Thyroid gland (tissue), 4 donors: ENCODE measurements around the gene ACIN1. TPM values are rescaled to one million over a fixed set of nuclear protein-coding genes. Genes with fewer than 3 reads are reported as not detected.
A peak's percentile ranks its signal among the peaks of the same experiment; 100 is the strongest.

Experiments used
- DNase-seq, 2 donors: peaks; one replicate each; pipeline ENCODE4 v3.0.0-alpha.2; 2019
- H3K27ac ChIP-seq, 3 donors: fragments of 200-600 bp; sonication (generic); 1 replicate in 2 of 3; 2 replicates in 1 of 3; pipeline ENCODE4 v1.5.1; 2016 to 2019; ENCODE audit warnings: mild to moderate bottlenecking in 1 of 3, moderate library complexity in 1 of 3
- H3K27me3 ChIP-seq: fragments of 200-600 bp; sonication (generic); one replicate; pipeline ENCODE4 v1.5.1; 2019
- H3K36me3 ChIP-seq, 2 donors: fragments of 200-600 bp; sonication (generic); one replicate each; pipeline ENCODE4 v1.5.1; 2016 to 2019
- H3K4me1 ChIP-seq, 2 donors: fragments of 200-600 bp; sonication (generic); one replicate each; pipeline ENCODE4 v1.5.1; 2017 to 2019
- H3K4me3 ChIP-seq, 3 donors: fragments of 200-600 bp; sonication (generic); replicated peaks in 1 of 3; 1 replicate in 2 of 3; 2 replicates in 1 of 3; pipeline ENCODE4 v1.5.1; 2016; ENCODE audit warnings: mild to moderate bottlenecking in 1 of 3
- H3K9me3 ChIP-seq: fragments of 200-600 bp; sonication (generic); one replicate; pipeline ENCODE4 v1.5.1; 2017
- POLR2A ChIP-seq, 2 donors: fragments of 450-650 bp; IDR thresholded peaks; one replicate each; pipeline ENCODE4 v1.6.1; 2017; ENCODE audit warnings: antibody characterized with exemption in 2 of 2, mild to moderate bottlenecking in 2 of 2, moderate library complexity in 1 of 2
- WGBS, 2 donors: methylation state at CpG; one replicate each; pipeline ENCODE4 v1.1.5; 2017; 5-methylcytosine and 5-hydroxymethylcytosine counted together
- intact Hi-C: fragments of 100-400 bp; cut with DNase I; formaldehyde crosslinking; loops from one replicate; pipeline ENCODE4 v1.15.1; 2023
- total RNA-seq, 4 donors: library from RNA; depleted of rRNA; stranded (reverse); fragments of >200 nt; gene quantifications; one replicate each; pipeline ENCODE4 v1.2.3, GENCODE V29; 2016
- TF ChIP-seq, protein P1 (sequence below), 6 experiments: fragments of 200-600 bp in 3 of 6; fragments of 450-650 bp in 3 of 6; sonication (generic) in 3 of 6; IDR thresholded peaks; one replicate each; pipeline ENCODE4 v1.5.1; 2016 to 2019; ENCODE audit warnings: antibody characterized with exemption in 6 of 6, mild to moderate bottlenecking in 2 of 6, inconsistent platforms in 1 of 6, moderate library complexity in 1 of 6

The ACIN1 gene
- total RNA-seq, 4 donors from 2014 or later, result 143 to 195 (median 152) TPM

DNA sequence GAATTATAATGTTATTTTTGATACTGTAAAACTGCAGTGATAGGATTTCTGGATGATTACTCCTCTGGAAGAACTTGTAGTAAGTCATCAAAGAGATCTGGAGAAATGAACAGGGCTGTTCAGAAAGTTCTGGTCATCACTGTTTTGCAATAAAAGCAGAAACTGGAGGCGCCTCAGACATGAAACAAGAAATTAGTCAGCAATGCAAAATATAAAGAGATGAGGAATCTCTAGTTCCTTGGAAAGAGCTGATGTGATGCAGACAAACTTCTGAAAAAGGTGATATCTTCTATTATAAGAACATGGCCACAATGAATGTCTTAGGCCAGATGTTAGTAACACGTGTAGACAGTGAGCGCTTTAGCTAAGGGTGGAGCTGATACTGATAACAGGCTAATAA is 9.5 kb downstream of the ACIN1 start:
- TF ChIP-seq, protein P1, sequence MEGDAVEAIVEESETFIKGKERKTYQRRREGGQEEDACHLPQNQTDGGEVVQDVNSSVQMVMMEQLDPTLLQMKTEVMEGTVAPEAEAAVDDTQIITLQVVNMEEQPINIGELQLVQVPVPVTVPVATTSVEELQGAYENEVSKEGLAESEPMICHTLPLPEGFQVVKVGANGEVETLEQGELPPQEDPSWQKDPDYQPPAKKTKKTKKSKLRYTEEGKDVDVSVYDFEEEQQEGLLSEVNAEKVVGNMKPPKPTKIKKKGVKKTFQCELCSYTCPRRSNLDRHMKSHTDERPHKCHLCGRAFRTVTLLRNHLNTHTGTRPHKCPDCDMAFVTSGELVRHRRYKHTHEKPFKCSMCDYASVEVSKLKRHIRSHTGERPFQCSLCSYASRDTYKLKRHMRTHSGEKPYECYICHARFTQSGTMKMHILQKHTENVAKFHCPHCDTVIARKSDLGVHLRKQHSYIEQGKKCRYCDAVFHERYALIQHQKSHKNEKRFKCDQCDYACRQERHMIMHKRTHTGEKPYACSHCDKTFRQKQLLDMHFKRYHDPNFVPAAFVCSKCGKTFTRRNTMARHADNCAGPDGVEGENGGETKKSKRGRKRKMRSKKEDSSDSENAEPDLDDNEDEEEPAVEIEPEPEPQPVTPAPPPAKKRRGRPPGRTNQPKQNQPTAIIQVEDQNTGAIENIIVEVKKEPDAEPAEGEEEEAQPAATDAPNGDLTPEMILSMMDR (IDR thresholded peaks at IDR 0.05), result no peak
- no peak for TF ChIP-seq POLR2A (IDR thresholded peaks at IDR 0.05)
- Histone ChIP-seq H3K27me3 (no peaks in the 10 kb centered on the region), H3K4me1 (peaks cover 2 to 8% of the 10 kb centered on the region in 2 donors), H3K36me3 (peaks cover 49 to 71% of the 10 kb centered on the region in 2 donors), H3K27ac (no peak overlapping the region), H3K9me3 (no peaks in the 10 kb centered on the region), H3K4me3 (no peak overlapping the region)
- DNase-seq, result no peak
- 90 to 93% methylated on average over 3 of the region's 3 CpGs for WGBS, 2 donors
- intact Hi-C loops, result no loop called here

- 75 to 80% methylated on average over 1 of the region's 1 CpG for WGBS, 2 donors
- DNase-seq, result no peak
- H3K9me3 ChIP-seq, result no peaks in the 10 kb centered on the region
- H3K36me3 ChIP-seq, result peaks cover 69 to 83% of the 10 kb centered on the region in 2 donors
- no peak overlapping the region for H3K27ac ChIP-seq
- intact Hi-C loops, result no loop called here
- H3K4me1 ChIP-seq, result peaks cover 0 to 3% of the 10 kb centered on the region in 2 donors
- no peaks in the 10 kb centered on the region for H3K27me3 ChIP-seq
- TF ChIP-seq, protein P1 (IDR thresholded peaks at IDR 0.05), result no peak
- TF ChIP-seq POLR2A (IDR thresholded peaks at IDR 0.05), result no peak
- no peak overlapping the region for H3K4me3 ChIP-seq
Measured at GRCh38 chr14:23080474-23080873, 14.5 kb downstream of the ACIN1 start.

DNA sequence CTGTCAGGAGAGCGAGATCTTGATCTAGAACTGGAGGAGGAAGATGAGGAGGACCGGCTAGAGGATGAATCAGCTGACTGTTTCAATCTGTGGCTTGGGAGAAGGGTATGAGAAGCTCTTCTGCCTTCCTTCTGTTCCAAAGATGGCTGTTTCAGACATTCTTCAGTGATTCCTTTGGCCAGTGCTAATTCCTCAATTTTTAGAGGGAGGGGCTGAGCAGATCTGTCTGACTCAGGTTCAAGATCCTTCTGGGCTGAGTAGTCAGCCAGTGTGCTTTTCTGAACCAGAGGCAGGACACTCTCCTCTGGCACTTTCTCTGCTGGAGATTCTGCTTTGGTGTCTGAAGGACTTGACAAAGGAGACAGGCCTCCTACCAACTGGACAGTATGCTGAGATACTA is 15.2 kb downstream of the ACIN1 start:
- 94 to 95% methylated on average over 2 of the region's 2 CpGs for WGBS, 2 donors
- no peak for DNase-seq
- intact Hi-C loops, result loop anchor here (5.0 kb wide), 1 partner anchor 108 kb away; no protein-coding TSS in a partner anchor
- Histone ChIP-seq H3K4me3 (no peak overlapping the region), H3K9me3 (no peaks in the 10 kb centered on the region), H3K27ac (no peak overlapping the region), H3K36me3 (peaks cover 73 to 75% of the 10 kb centered on the region in 2 donors), H3K4me1 (peaks cover 0 to 3% of the 10 kb centered on the region in 2 donors), H3K27me3 (no peaks in the 10 kb centered on the region)
- TF ChIP-seq, protein P1 (IDR thresholded peaks at IDR 0.05), result no peak
- no peak for TF ChIP-seq POLR2A (IDR thresholded peaks at IDR 0.05)

GRCh38 chr14:23078692-23079116 is 16.2 kb downstream of the ACIN1 start:
- 58 to 66% methylated on average over 2 of the region's 2 CpGs for WGBS, 2 donors

DNA sequence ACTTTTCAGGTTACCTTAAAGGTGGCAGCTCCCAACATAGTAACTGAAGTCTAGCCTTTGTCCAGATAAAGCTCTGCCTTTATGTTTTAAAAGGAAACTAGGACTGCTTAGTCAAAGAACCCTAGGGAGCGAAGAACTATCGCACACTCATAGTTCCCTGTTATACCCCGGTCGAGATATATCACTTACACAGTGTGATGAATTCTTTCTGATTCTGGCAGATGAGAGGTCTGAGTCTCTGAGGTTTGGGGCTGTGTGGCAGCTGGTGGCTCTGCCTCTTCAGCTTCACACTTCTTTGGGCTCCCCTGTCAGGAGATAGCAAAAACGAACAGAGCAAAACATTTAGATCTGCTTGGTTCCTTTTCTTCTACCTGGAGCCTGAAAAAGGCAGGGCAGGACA is 17.0 kb downstream of the ACIN1 start:
- Histone ChIP-seq H3K27me3 (no peaks in the 10 kb centered on the region), H3K9me3 (no peaks in the 10 kb centered on the region), H3K27ac (peak overlapping the region in 2 of 3 donors; percentile 2 to 22), H3K4me3 (no peak overlapping the region), H3K36me3 (peaks cover 83 to 84% of the 10 kb centered on the region in 2 donors), H3K4me1 (peaks cover 0 to 3% of the 10 kb centered on the region in 2 donors)
- TF ChIP-seq, protein P1 (IDR thresholded peaks at IDR 0.05), result no peak
- TF ChIP-seq POLR2A (IDR thresholded peaks at IDR 0.05), result no peak
- intact Hi-C loops, result loop anchor here (5.0 kb wide), 1 partner anchor 109 kb away; no protein-coding TSS in a partner anchor
- DNase-seq, result no peak
- WGBS, 2 donors, result 87 to 94% methylated on average over 5 of the region's 5 CpGs

More at GRCh38 chr14:23078692-23079116, 16.2 kb downstream of the ACIN1 start:
- TF ChIP-seq POLR2A (IDR thresholded peaks at IDR 0.05), result no peak
- TF ChIP-seq, protein P1 (IDR thresholded peaks at IDR 0.05), result no peak
- intact Hi-C loops, result loop anchor here (5.0 kb wide), 1 partner anchor 109 kb away; no protein-coding TSS in a partner anchor
- no peaks in the 10 kb centered on the region for H3K27me3 ChIP-seq
- peak overlapping the region in 1 of 3 donors; percentile 2 for H3K27ac ChIP-seq
- H3K4me3 ChIP-seq, result no peak overlapping the region
- peaks cover 79 to 80% of the 10 kb centered on the region in 2 donors for H3K36me3 ChIP-seq
- peaks cover 0 to 3% of the 10 kb centered on the region in 2 donors for H3K4me1 ChIP-seq
- H3K9me3 ChIP-seq, result no peaks in the 10 kb centered on the region
- peak in 1 of 2 donors; percentile 36 for DNase-seq
